Mononuclear cell (primary cell): ENCODE data around the gene KRTAP27-1. TPM values are rescaled to one million over a fixed set of nuclear protein-coding genes. Genes with fewer than 3 reads are reported as not detected.

Experiments used
- H3K27me3 ChIP-seq: 2 replicates; pipeline ENCODE4 v1.6.0; 2011; ENCODE audit warnings: low read length, control low read depth; ENCODE audit not compliant: insufficient read depth
- H3K4me1 ChIP-seq: 2 replicates; pipeline ENCODE4 v1.5.1; 2011; ENCODE audit warnings: mild to moderate bottlenecking, low read length, control low read depth; ENCODE audit not compliant: insufficient read depth
- H3K4me3 ChIP-seq: 2 replicates; pipeline ENCODE4 v1.5.1; 2011; ENCODE audit warnings: mild to moderate bottlenecking, low read length, moderate library complexity
- H3K9me3 ChIP-seq: 2 replicates; pipeline ENCODE4 v1.5.1; 2011; ENCODE audit warnings: low read depth, mild to moderate bottlenecking, control low read depth, low read length
- total RNA-seq: library from RNA; depleted of rRNA; stranded (reverse); fragments of >200 nt; gene quantifications from one replicate; pipeline ENCODE4 v1.2.3, GENCODE V29; 2012

Gene KRTAP27-1
- total RNA-seq, 1 donor, result not detected

GRCh38 chr21:30332681-30333080 lies 4.8 kb downstream of the KRTAP27-1 start:
- H3K4me3 ChIP-seq, result no peak overlapping the region
- H3K4me1 ChIP-seq, result no peaks in the 10 kb centered on the region
- peaks cover 1% of the 10 kb centered on the region for H3K9me3 ChIP-seq
- H3K27me3 ChIP-seq, result no peaks in the 10 kb centered on the region

- peaks cover 12% of the 10 kb centered on the region for H3K9me3 ChIP-seq
- no peaks in the 10 kb centered on the region for H3K27me3 ChIP-seq
- no peaks in the 10 kb centered on the region for H3K4me1 ChIP-seq
- no peak overlapping the region for H3K4me3 ChIP-seq
Measured at GRCh38 chr21:30329203-30329875, 8.2 kb downstream of the KRTAP27-1 start.

- no peak overlapping the region for H3K4me3 ChIP-seq
- peaks cover 12% of the 10 kb centered on the region for H3K9me3 ChIP-seq
- H3K4me1 ChIP-seq, result no peaks in the 10 kb centered on the region
- H3K27me3 ChIP-seq, result no peaks in the 10 kb centered on the region
Measured at GRCh38 chr21:30326390-30326789, 11.1 kb downstream of the KRTAP27-1 start.

- H3K9me3 ChIP-seq, result no peaks in the 10 kb centered on the region
- no peak within 1 kb of the TSS for H3K4me3 ChIP-seq
- H3K27me3 ChIP-seq, result no peaks in the 10 kb centered on the region
- H3K4me1 ChIP-seq, result no peaks in the 10 kb centered on the region
Measured at GRCh38 chr21:30320215-30320614, 17.3 kb downstream of the KRTAP27-1 start, which contains the start of gene KRTAP26-1. KRTAP26-1 (minus strand) TSS chr21:30320315; CDS start chr21:30320035, 280 bp downstream.

GRCh38 chr21:30315701-30316100 lies 21.8 kb downstream of the KRTAP27-1 start:
- no peaks in the 10 kb centered on the region for H3K9me3 ChIP-seq
- no peaks in the 10 kb centered on the region for H3K4me1 ChIP-seq
- no peak overlapping the region for H3K4me3 ChIP-seq
- H3K27me3 ChIP-seq, result no peaks in the 10 kb centered on the region

DNA sequence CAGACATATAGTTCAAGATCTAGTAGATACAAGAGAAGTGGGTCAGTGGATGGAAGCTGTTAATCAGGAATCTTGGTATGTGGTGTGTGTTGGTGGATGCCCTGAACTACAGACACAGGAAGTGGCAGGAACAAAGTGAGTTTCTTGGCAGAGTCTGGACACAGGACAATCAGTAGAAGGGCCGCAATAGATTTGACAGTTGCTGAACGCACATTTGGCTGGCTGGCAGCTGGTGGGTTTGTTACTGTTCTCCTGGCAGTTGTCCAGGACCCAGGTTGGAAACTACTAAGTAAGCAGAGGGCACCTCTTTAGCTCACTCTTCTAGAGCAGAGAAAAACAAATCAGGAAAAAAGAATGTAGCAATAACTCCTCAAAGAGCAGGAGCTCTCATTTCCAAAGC lies 30.6 kb downstream of the KRTAP27-1 start:
- H3K27me3 ChIP-seq, result no peaks in the 10 kb centered on the region
- H3K4me1 ChIP-seq, result no peaks in the 10 kb centered on the region
- H3K4me3 ChIP-seq, result no peak overlapping the region
- no peaks in the 10 kb centered on the region for H3K9me3 ChIP-seq

GRCh38 chr21:30305136-30305535 lies 32.4 kb downstream of the KRTAP27-1 start:
- Histone ChIP-seq H3K4me1 (no peaks in the 10 kb centered on the region), H3K4me3 (no peak overlapping the region), H3K9me3 (no peaks in the 10 kb centered on the region), H3K27me3 (no peaks in the 10 kb centered on the region)

- H3K4me3 ChIP-seq, result no peak within 1 kb of the TSS
- H3K4me1 ChIP-seq, result no peaks in the 10 kb centered on the region
- no peaks in the 10 kb centered on the region for H3K27me3 ChIP-seq
- no peaks in the 10 kb centered on the region for H3K9me3 ChIP-seq
Measured at GRCh38 chr21:30289215-30289614, 48.3 kb downstream of the KRTAP27-1 start, which contains the start of gene KRTAP25-1. KRTAP25-1 (minus strand) TSS chr21:30289514; CDS start chr21:30289490, 24 bp downstream.

Other genes starting within 250 kb of the KRTAP27-1 start
- not detected for gene CLDN17, start 170.9 kb downstream of the KRTAP27-1 start, total RNA-seq
- not detected for gene CLDN8, start 121.6 kb downstream of the KRTAP27-1 start, total RNA-seq
- not detected for gene KRTAP24-1, start 54.7 kb downstream of the KRTAP27-1 start, total RNA-seq
- gene KRTAP25-1, start 48.2 kb downstream of the KRTAP27-1 start, total RNA-seq, result not detected
- not detected for gene KRTAP26-1, start 17.4 kb downstream of the KRTAP27-1 start, total RNA-seq
- not detected for gene KRTAP23-1, start 10.9 kb upstream of the KRTAP27-1 start, total RNA-seq
- gene KRTAP13-2, start 34.6 kb upstream of the KRTAP27-1 start, total RNA-seq, result not detected
- not detected for gene KRTAP13-1, start 58.3 kb upstream of the KRTAP27-1 start, total RNA-seq
- gene KRTAP13-3, start 88.2 kb upstream of the KRTAP27-1 start, total RNA-seq, result not detected
- not detected for gene KRTAP13-4, start 92.5 kb upstream of the KRTAP27-1 start, total RNA-seq
- not detected for gene KRTAP15-1, start 102.6 kb upstream of the KRTAP27-1 start, total RNA-seq
- not detected for gene KRTAP19-1, start 142.7 kb upstream of the KRTAP27-1 start, total RNA-seq
- gene KRTAP19-2, start 149.7 kb upstream of the KRTAP27-1 start, total RNA-seq, result not detected
- gene KRTAP19-3, start 154.3 kb upstream of the KRTAP27-1 start, total RNA-seq, result not detected
- not detected for gene KRTAP19-4, start 159.5 kb upstream of the KRTAP27-1 start, total RNA-seq
- not detected for gene KRTAP19-5, start 164.4 kb upstream of the KRTAP27-1 start, total RNA-seq
- gene KRTAP19-6, start 204.2 kb upstream of the KRTAP27-1 start, total RNA-seq, result not detected
- not detected for gene KRTAP19-7, start 223.6 kb upstream of the KRTAP27-1 start, total RNA-seq